ENCODE results near the gene GPR32.

Gene GPR32

GRCh38 chr19:50784710-50785109 lies 14.4 kb downstream of the GPR32 start:
- no peak for DNase-seq

- DNase-seq, result no peak
These were observed 15.1 kb downstream of the GPR32 start for GRCh38 chr19:50785329-50785728.

GRCh38 chr19:50790396-50790795 lies 20.1 kb downstream of the GPR32 start, which contains the start of gene ACP4:
Gene ACP4 (plus strand): TSS chr19:50790415. CDS start chr19:50790415, 0 bp downstream.
- no peak for DNase-seq

GRCh38 chr19:50790922-50791467 lies 20.7 kb downstream of the GPR32 start:
- no peak for DNase-seq

GRCh38 chr19:50791594-50792271 lies 21.5 kb downstream of the GPR32 start:
- no peak for DNase-seq

GRCh38 chr19:50792272-50793250 lies 22.3 kb downstream of the GPR32 start:
- no peak for DNase-seq

GRCh38 chr19:50793558-50794065 lies 23.3 kb downstream of the GPR32 start:
- DNase-seq, result no peak

GRCh38 chr19:50794074-50794875 lies 24.0 kb downstream of the GPR32 start:
- no peak for DNase-seq

GRCh38 chr19:50794876-50795663 lies 24.8 kb downstream of the GPR32 start:
- DNase-seq, result no peak

GRCh38 chr19:50795664-50796073 lies 25.4 kb downstream of the GPR32 start:
- DNase-seq, result no peak

- no peak for DNase-seq
These were observed 25.9 kb downstream of the GPR32 start for GRCh38 chr19:50796128-50796633.

- DNase-seq, result no peak
These were observed 26.6 kb downstream of the GPR32 start for GRCh38 chr19:50796634-50797428.

GRCh38 chr19:50797429-50797780 lies 27.1 kb downstream of the GPR32 start:
- no peak for DNase-seq

GRCh38 chr19:50797781-50798658 lies 27.8 kb downstream of the GPR32 start:
- DNase-seq, result no peak

GRCh38 chr19:50798659-50799546 lies 28.6 kb downstream of the GPR32 start:
- no peak for DNase-seq

GRCh38 chr19:50799547-50799851 lies 29.2 kb downstream of the GPR32 start:
- DNase-seq, result no peak

- no peak for DNase-seq
These were observed 30.8 kb downstream of the GPR32 start for GRCh38 chr19:50801107-50801506.

- DNase-seq, result no peak
These were observed 33.6 kb downstream of the GPR32 start for GRCh38 chr19:50803633-50804419.

Data from 8988T (cell line).